Liver (tissue), 3 donors: ENCODE results near the gene SETD1A.

ENCODE experiments used
- EGR1 ChIP-seq, 2 donors: IDR thresholded peaks; 2 replicates each; pipeline ENCODE4 v1.6.1; 2016 to 2018; ENCODE audit warnings: antibody characterized with exemption in 2 of 2, low read depth in 2 of 2
- MAX ChIP-seq: IDR thresholded peaks from 2 replicates; pipeline ENCODE4 v1.6.1; 2016; ENCODE audit warnings: antibody characterized with exemption
- TF ChIP-seq, protein P1 (sequence below): fragments of 150-350 bp; IDR thresholded peaks from 2 replicates; pipeline ENCODE4 v1.5.1; 2017; ENCODE audit warnings: improper control_type of control experiment, low read depth, low read length; ENCODE audit not compliant: missing input control
- TF ChIP-seq, protein P2 (sequence below): IDR thresholded peaks from 2 replicates; pipeline ENCODE4 v1.6.1; 2016; ENCODE audit warnings: antibody characterized with exemption, mild to moderate bottlenecking
- donor health status: healthy.
- donor health status: healthy.

DNA sequence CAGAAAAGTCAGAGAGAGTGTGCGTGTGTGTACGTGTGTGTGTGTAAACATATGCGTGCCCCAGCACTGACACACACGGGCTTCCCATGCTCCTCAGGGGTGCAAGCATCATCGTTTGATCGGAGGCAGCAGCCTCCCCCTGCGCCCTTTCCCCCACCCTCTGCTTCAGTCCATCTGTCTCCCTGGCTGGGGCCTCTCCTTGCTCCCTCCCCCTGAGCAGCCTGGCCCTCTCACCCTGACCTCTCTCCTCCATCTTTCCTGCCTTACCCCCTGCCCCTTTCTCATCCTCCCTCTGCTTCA lies 48.5 kb downstream of the SETD1A start:
- TF ChIP-seq, protein P1, sequence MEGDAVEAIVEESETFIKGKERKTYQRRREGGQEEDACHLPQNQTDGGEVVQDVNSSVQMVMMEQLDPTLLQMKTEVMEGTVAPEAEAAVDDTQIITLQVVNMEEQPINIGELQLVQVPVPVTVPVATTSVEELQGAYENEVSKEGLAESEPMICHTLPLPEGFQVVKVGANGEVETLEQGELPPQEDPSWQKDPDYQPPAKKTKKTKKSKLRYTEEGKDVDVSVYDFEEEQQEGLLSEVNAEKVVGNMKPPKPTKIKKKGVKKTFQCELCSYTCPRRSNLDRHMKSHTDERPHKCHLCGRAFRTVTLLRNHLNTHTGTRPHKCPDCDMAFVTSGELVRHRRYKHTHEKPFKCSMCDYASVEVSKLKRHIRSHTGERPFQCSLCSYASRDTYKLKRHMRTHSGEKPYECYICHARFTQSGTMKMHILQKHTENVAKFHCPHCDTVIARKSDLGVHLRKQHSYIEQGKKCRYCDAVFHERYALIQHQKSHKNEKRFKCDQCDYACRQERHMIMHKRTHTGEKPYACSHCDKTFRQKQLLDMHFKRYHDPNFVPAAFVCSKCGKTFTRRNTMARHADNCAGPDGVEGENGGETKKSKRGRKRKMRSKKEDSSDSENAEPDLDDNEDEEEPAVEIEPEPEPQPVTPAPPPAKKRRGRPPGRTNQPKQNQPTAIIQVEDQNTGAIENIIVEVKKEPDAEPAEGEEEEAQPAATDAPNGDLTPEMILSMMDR = no peak
- TF ChIP-seq MAX (no peak), EGR1 (IDR thresholded peaks at IDR 0.05; ENCODE audit: low read depth in 2 of 2) (no peak)
- TF ChIP-seq, protein P2, sequence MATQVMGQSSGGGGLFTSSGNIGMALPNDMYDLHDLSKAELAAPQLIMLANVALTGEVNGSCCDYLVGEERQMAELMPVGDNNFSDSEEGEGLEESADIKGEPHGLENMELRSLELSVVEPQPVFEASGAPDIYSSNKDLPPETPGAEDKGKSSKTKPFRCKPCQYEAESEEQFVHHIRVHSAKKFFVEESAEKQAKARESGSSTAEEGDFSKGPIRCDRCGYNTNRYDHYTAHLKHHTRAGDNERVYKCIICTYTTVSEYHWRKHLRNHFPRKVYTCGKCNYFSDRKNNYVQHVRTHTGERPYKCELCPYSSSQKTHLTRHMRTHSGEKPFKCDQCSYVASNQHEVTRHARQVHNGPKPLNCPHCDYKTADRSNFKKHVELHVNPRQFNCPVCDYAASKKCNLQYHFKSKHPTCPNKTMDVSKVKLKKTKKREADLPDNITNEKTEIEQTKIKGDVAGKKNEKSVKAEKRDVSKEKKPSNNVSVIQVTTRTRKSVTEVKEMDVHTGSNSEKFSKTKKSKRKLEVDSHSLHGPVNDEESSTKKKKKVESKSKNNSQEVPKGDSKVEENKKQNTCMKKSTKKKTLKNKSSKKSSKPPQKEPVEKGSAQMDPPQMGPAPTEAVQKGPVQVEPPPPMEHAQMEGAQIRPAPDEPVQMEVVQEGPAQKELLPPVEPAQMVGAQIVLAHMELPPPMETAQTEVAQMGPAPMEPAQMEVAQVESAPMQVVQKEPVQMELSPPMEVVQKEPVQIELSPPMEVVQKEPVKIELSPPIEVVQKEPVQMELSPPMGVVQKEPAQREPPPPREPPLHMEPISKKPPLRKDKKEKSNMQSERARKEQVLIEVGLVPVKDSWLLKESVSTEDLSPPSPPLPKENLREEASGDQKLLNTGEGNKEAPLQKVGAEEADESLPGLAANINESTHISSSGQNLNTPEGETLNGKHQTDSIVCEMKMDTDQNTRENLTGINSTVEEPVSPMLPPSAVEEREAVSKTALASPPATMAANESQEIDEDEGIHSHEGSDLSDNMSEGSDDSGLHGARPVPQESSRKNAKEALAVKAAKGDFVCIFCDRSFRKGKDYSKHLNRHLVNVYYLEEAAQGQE = no peak
